Upper lobe of left lung (tissue), 6 donors: ENCODE measurements around the gene FCN1. TPM values are rescaled to one million over a fixed set of nuclear protein-coding genes. Genes with fewer than 3 reads are reported as not detected.

Source experiments
- ATAC-seq, 2 donors: fragments of 200-7000 bp; cut with Tn5 transposase; one replicate each; pipeline ENCODE4 v1.9.1; 2022; ENCODE audit warnings: mild to moderate bottlenecking in 2 of 2, moderate library complexity in 2 of 2; ENCODE audit not compliant: low FRiP score in 2 of 2
- DNase-seq, 2 donors: peaks; one replicate each; pipeline ENCODE4 v3.0.0-alpha.2; 2019 to 2020
- H3K27ac ChIP-seq, 4 donors: fragments of 200-600 bp; sonication (generic); one replicate each; pipeline ENCODE4 v1.5.1; 2016 to 2019
- H3K27me3 ChIP-seq, 4 donors: fragments of 200-600 bp; sonication (generic); one replicate each; pipeline ENCODE4 v1.5.1; 2017 to 2019
- H3K36me3 ChIP-seq, 4 donors: fragments of 200-600 bp; sonication (generic); one replicate each; pipeline ENCODE4 v1.5.1; 2016 to 2019
- H3K4me1 ChIP-seq, 4 donors: fragments of 200-600 bp; sonication (generic); one replicate each; pipeline ENCODE4 v1.5.1; 2018 to 2019
- H3K4me3 ChIP-seq, 4 donors: fragments of 200-600 bp; sonication (generic); one replicate each; pipeline ENCODE4 v1.5.1; 2017 to 2019; ENCODE audit warnings: mild to moderate bottlenecking in 2 of 4, moderate library complexity in 1 of 4
- H3K9me3 ChIP-seq, 4 donors: fragments of 200-600 bp; sonication (generic); one replicate each; pipeline ENCODE4 v1.5.1; 2018 to 2019
- CTCF ChIP-seq, 6 experiments: fragments of 450-650 bp in 4 of 6; fragments of 200-600 bp in 2 of 6; sonication (generic) in 2 of 6; IDR thresholded peaks; one replicate each; pipeline ENCODE4 v1.5.1; 2016 to 2019; ENCODE audit warnings: antibody characterized with exemption in 6 of 6
- EP300 ChIP-seq, 4 donors: sonication (generic); formaldehyde crosslinking; IDR thresholded peaks; one replicate each; pipeline ENCODE4 v1.5.1; 2017; ENCODE audit warnings: antibody characterized with exemption in 4 of 4, control low read depth in 2 of 4
- POLR2A ChIP-seq, 4 donors: fragments of 450-650 bp; IDR thresholded peaks; one replicate each; pipeline ENCODE4 v1.5.1; 2016 to 2017; ENCODE audit warnings: antibody characterized with exemption in 4 of 4, mild to moderate bottlenecking in 2 of 4
- POLR2AphosphoS5 ChIP-seq, 2 donors: sonication (generic); formaldehyde crosslinking; IDR thresholded peaks; one replicate each; pipeline ENCODE4 v1.5.1; 2017; ENCODE audit warnings: antibody characterized with exemption in 2 of 2
- whole genome bisulfite sequencing, 2 donors: methylation state at CpG; one replicate each; pipeline ENCODE4 v1.1.5; 2017 to 2018; 5-methylcytosine and 5-hydroxymethylcytosine counted together
- total RNA-seq, 6 donors: library from RNA; depleted of rRNA in 4 of 6; stranded (reverse); fragments of >200 nt in 4 of 6; gene quantifications; one replicate each; pipeline versions ENCODE4 v1.1.0 to v1.2.1, GENCODE V29; 2016 to 2021
- donor health status: DM: no; HTN: no; CAD: no; lungs with moderate emphysema.
- donor health status: DM: no; HTN: yes; CAD: no; lungs with severe emphysema.

The FCN1 gene
- total RNA-seq, 6 donors from 2014 or later: 11.5 to 147 (median 19.7) TPM

GRCh38 chr9:134894136-134894860 lies 23.4 kb downstream of the FCN1 start:
- H3K4me1 ChIP-seq: peaks cover 9 to 15% (median 12%) of the 10 kb centered on the region in 4 donors
- TF ChIP-seq EP300 (IDR thresholded peaks at IDR 0.05) (no peak), POLR2AphosphoS5 (IDR thresholded peaks at IDR 0.05) (no peak), POLR2A (IDR thresholded peaks at IDR 0.05) (no peak), CTCF (IDR thresholded peaks at IDR 0.05) (no peak)
- ATAC-seq: no peak
- H3K4me3 ChIP-seq: no peak overlapping the region
- DNase-seq: no peak
- H3K9me3 ChIP-seq: no peaks in the 10 kb centered on the region
- no peaks in the 10 kb centered on the region for H3K36me3 ChIP-seq
- H3K27me3 ChIP-seq: no peaks in the 10 kb centered on the region
- WGBS, 2 donors: 95 to 96% methylated on average over 4 to 7 of the region's 7 CpGs
- H3K27ac ChIP-seq: no peak overlapping the region

- ATAC-seq (no peak), DNase-seq (no peak)
- 91 to 92% methylated on average over 7 of the region's 7 CpGs for WGBS, 2 donors
- TF ChIP-seq POLR2AphosphoS5 (IDR thresholded peaks at IDR 0.05) (no peak), EP300 (IDR thresholded peaks at IDR 0.05) (no peak), CTCF (IDR thresholded peaks at IDR 0.05) (no peak), POLR2A (IDR thresholded peaks at IDR 0.05) (no peak)
- Histone ChIP-seq H3K27ac (no peak overlapping the region), H3K27me3 (no peaks in the 10 kb centered on the region), H3K9me3 (no peaks in the 10 kb centered on the region), H3K36me3 (no peaks in the 10 kb centered on the region), H3K4me1 (peaks cover 9 to 15% (median 12%) of the 10 kb centered on the region in 4 donors), H3K4me3 (no peak overlapping the region)
Observed at GRCh38 chr9:134892820-134893420, 24.8 kb downstream of the FCN1 start.

GRCh38 chr9:134892221-134892620 lies 25.5 kb downstream of the FCN1 start:
- WGBS, 2 donors: 57 to 86% methylated on average over 1 to 6 of the region's 6 CpGs
- peak; percentile 14 to 39 for DNase-seq

GRCh38 chr9:134891713-134892112 lies 26.0 kb downstream of the FCN1 start:
- no peak for TF ChIP-seq CTCF (IDR thresholded peaks at IDR 0.05)
- TF ChIP-seq EP300 (IDR thresholded peaks at IDR 0.05): no peak
- no peak for TF ChIP-seq POLR2AphosphoS5 (IDR thresholded peaks at IDR 0.05)
- TF ChIP-seq POLR2A (IDR thresholded peaks at IDR 0.05): no peak
- Histone ChIP-seq H3K36me3 (no peaks in the 10 kb centered on the region), H3K27me3 (no peaks in the 10 kb centered on the region), H3K9me3 (no peaks in the 10 kb centered on the region), H3K4me1 (peaks cover 9 to 14% (median 10%) of the 10 kb centered on the region in 4 donors), H3K4me3 (no peak overlapping the region), H3K27ac (no peak overlapping the region)
- WGBS, 2 donors: 77 to 93% methylated on average over 2 to 5 of the region's 5 CpGs
- DNase-seq (peak in 1 of 2 donors; percentile 14), ATAC-seq (no peak)

More at GRCh38 chr9:134892221-134892620, 25.5 kb downstream of the FCN1 start:
- Histone ChIP-seq H3K36me3 (no peaks in the 10 kb centered on the region), H3K4me1 (peaks cover 9 to 14% (median 12%) of the 10 kb centered on the region in 4 donors), H3K27ac (no peak overlapping the region), H3K27me3 (no peaks in the 10 kb centered on the region), H3K4me3 (no peak overlapping the region), H3K9me3 (no peaks in the 10 kb centered on the region)
- peak in 1 of 2 donors; percentile 12 for ATAC-seq
- no peak for TF ChIP-seq POLR2AphosphoS5 (IDR thresholded peaks at IDR 0.05)
- no peak for TF ChIP-seq EP300 (IDR thresholded peaks at IDR 0.05)
- TF ChIP-seq POLR2A (IDR thresholded peaks at IDR 0.05): no peak
- TF ChIP-seq CTCF (IDR thresholded peaks at IDR 0.05): no peak
